ENCODE measurements around the gene CCER1.

The CCER1 gene

GRCh38 chr12:90917431-90917830 is 37.5 kb downstream of the CCER1 start:
- no peak for DNase-seq

DNA sequence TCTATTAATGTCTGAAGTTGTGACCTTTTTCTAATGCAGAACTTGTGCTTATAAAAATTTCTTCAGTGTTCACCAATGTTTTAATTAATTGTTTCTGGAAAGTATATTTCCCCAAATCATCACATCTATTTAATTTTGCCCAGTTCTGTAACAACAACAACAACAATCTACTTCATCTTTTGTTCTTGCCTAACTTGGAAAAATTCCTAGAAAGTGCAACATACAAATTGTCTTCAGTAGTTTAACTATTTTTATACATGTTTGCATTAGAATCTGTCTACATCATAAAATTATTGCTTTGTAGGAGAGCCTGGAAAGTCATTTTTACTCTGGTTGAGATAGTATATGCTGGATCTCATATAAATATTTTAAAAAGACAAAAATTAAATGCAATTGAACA is 38.5 kb downstream of the CCER1 start:
- DNase-seq: no peak

GRCh38 chr12:90915353-90915752 is 39.6 kb downstream of the CCER1 start:
- no peak for DNase-seq

- no peak for DNase-seq
Observed at GRCh38 chr12:90910958-90911357, 44.0 kb downstream of the CCER1 start.

- peak; percentile 29 to 69 (median 34) for DNase-seq
Observed at GRCh38 chr12:90909069-90909770, 45.8 kb downstream of the CCER1 start.

GRCh38 chr12:90908465-90908864 is 46.5 kb downstream of the CCER1 start:
- DNase-seq: no peak

DNA sequence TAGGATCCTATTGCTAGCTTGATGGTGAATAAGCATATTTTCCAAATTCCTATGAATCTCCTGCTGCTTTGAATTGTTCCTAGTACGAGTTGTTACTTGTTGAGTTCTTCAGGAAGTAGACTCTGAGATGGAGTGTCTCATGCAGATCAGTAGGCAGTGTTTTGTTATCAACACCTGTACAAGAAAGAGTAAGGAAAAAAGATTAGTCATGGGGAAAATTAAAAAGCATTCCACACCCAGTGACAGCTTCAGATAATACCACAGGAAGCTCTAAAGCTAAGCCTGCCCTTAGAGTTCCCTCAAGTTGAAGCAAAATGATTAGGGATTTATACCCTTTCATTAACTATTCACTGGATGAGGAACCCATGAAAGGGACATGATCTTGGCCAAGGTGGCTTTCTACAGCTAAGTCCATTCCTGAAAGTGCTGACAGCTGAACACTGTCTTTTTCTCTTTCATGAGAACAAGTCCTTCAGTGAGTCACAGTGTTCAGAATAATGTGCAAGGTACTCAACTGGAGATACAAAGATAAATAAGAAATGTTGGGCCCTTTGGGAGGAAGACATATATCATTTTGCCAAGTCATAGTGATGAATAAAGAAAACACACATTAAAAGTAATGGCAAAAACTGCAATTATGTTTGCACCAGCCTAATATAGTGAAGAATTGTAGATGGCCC is 49.1 kb downstream of the CCER1 start:
- no peak for DNase-seq

GRCh38 chr12:90902596-90902995 is 52.4 kb downstream of the CCER1 start:
- no peak for DNase-seq
